Measurements from ENCODE around the gene PLXND1.
A peak's percentile ranks its signal among the peaks of the same experiment; 100 is the strongest.

Gene PLXND1

GRCh38 chr3:129581623-129582022 is 24.9 kb downstream of the PLXND1 start:
- no peak for DNase-seq

- DNase-seq, result no peak
These were observed 26.5 kb downstream of the PLXND1 start for GRCh38 chr3:129579991-129580390.

DNA sequence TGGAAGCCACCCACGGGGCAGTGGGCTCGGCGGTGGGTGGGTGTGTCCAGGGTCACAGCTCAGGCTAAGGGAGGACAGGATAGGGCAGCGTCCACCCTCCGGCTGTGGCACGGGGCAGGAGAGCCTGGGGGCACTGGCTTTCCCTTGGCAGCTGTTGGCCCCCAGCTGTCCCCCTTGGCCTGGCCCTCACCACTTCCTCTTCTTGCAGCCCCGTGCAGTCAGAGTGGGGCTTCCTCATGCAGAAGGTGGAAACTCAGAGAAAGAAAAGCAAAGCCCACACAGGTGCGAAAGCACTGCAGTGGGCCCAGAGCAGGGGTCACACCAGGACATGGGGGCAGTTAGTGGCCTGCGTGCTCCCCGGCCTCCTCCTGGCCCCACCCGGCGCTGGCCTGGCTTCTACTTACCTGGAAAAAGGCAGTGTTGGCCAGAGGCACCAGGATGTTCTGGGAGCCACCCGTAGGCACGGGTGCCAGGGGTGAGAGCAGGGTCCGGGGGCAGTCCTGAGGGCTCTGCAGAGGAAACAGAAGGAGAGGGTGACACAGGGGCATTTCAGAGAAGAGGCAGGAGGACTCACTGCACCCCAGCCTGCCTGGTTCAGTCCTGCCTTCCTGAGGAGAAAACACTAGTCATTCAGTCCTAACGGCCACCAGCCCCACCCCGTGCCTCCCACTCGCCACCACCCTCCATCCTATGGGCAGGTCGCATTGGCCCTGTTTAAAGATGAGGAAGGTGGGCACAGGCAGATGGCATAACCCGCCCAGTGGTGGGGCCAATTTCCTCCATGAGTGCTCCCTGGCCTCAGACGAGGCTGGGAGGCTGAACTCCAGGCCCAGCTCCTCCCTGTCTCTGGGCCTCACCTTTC is 28.3 kb downstream of the PLXND1 start:
- no peak for DNase-seq

DNA sequence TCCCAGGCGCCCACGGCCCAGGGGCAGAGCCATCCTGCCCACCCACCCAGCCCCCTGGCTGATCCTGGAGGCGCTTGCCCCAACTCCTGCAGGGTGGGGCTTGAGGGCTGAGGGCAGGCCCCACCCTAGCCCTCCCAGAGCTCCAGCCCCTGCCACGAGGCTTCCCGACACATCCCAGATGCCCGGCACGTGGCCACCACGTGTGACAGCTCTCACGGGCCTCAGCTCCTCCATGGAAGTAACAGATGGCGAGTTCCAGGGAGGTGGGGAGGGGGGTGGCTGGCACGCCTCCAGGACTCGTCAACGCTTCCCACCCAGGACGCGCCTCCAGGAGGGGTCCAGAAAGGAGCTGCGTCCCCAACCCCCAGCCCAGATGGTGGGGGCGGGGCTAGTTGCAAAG is 29.1 kb downstream of the PLXND1 start:
- no peak for DNase-seq

- peak; percentile 62 for DNase-seq
These were observed 29.7 kb downstream of the PLXND1 start for GRCh38 chr3:129576514-129577352.

DNA sequence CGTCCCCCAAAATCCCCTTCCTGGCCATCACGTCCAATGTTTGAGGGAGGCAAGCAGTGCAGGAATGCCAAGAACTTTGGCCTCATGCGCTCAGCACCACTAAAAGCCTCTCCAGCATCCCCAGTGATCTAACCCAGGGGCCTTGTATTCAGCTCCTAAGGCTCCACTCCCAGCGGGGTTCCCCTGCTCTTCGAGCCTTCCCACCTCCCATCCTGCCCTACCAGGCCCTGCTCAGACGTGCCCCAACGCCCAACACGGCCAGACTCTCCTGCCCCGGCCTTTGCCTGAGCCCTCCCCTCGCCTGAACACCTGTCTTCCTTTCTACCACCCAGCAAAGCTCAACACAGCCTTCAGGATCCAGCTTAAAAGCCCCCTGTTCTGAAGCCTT is 30.5 kb downstream of the PLXND1 start:
- no peak for DNase-seq

GRCh38 chr3:129575233-129575996 is 31.1 kb downstream of the PLXND1 start:
- DNase-seq, result no peak

DNA sequence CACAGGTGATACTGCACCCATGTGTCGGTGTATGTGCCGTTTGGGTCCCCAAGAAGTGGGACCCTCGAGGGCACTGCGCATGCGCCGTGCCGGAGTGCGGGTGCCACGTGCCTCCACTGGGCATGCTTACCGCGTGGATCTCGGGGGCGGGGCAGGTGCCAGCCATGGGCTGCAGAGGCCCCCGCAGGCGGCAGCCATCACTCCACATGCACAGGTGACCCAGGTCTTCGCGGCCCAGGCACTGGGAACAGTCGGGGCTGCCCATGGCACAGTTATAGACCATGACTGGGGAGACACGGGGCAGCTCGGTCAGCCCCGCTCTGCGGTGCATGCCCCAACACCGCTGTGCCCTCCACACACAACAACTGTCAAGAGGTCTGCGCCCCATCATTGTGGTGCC is 32.3 kb downstream of the PLXND1 start:
- no peak for DNase-seq

- DNase-seq, result no peak
These were observed 33.0 kb downstream of the PLXND1 start for GRCh38 chr3:129573493-129573892.

DNA sequence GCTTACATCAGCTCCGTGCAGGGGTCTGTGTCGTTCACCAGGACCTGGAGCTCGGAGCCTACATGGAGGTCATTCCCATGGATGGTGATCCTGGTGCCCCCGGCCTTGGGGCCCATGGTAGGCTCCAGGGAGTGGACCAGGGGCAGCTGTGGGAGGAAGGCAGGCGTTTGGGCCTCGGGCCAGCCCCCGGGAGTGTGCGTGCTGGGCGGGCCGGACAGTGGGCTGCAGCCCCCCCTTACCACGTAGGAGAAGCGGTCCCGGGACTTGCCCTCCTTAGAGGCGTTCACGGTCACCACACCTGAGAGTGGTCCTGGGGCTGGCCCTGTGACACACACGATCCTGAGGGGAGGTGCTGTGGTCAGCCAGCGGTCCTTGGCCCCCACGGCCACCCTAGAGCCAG is 33.9 kb downstream of the PLXND1 start:
- no peak for DNase-seq

- DNase-seq, result no peak
These were observed 34.6 kb downstream of the PLXND1 start for GRCh38 chr3:129571605-129572547.

- DNase-seq, result no peak
These were observed 36.6 kb downstream of the PLXND1 start for GRCh38 chr3:129569856-129570255.

DNA sequence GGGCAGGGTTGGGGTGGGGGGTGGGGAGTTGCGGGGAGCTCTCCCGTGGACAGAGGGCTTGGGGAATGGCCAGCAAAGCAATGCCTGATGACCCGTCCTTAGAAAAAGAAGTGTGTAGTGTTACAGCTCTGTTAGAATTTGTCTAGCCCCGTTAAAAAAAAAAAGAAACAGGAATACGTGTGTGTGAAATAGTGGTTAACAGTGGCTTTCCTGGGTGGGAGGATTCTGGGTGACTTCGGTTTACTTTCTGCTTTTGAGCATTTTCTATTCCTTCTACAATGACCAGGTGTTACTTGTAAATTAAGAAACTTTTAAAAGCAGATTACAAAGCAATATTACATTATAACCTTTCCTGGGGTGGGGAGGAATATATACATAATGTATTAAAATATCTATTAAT is 38.5 kb downstream of the PLXND1 start:
- no peak for DNase-seq

- DNase-seq, result no peak
These were observed 39.2 kb downstream of the PLXND1 start for GRCh38 chr3:129567176-129567705.

- no peak for DNase-seq
These were observed 40.6 kb downstream of the PLXND1 start for GRCh38 chr3:129565902-129566301.

DNA sequence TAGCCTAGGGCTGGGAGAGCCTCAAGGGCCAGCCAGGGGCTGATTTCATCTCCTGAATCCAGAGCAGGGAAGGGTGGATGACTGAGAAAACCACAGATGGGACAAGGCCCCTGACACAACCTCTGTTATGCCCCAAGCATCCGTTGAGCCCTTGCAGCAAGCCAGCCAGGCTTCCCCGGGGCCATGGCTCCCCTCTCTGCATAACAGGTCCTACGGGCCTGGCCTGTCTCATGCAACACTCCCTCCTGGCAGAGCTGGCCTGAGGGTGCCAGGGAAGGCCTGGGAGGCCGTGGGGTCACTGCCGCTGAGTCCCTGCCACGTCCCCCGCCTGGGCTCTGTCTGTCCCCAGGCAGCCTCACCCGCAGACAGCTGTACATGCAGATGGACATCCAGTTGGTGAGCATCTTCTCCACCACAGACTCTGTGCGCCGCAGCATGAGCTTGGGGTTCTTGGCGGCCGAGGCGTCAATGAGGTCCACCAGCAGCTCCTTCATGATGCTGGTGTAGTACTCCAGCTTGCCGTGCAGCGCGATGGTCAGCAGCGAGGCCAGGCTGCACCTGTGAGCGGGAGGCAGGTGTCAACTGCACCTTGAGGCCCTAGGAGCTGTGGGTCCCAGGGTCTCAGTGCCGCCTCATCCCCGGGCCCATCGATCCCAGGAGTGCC is 41.4 kb downstream of the PLXND1 start:
- DNase-seq, result no peak

GRCh38 chr3:129563850-129564535 is 42.5 kb downstream of the PLXND1 start:
- DNase-seq, result no peak

DNA sequence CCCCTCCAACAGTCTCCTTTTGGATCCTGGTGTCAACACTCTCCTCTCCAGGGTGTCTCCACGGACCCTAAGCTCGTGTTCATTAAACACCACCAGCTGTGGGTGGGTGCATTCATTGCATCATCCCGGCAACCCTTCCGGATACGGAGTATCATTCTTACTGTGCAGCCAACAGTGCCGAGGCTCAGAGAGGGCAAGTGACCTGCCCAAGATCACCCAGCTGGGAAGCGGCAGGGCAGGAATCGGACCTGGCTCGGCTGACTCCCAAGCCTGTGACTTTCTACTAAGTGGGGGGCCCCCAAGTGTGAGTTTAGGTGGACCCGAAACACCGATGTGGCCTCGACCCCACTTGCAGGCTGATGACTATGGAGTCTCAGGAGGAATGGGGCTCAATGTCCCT is 43.1 kb downstream of the PLXND1 start:
- no peak for DNase-seq

GRCh38 chr3:129562803-129563202 is 43.7 kb downstream of the PLXND1 start:
- DNase-seq, result no peak

DNA sequence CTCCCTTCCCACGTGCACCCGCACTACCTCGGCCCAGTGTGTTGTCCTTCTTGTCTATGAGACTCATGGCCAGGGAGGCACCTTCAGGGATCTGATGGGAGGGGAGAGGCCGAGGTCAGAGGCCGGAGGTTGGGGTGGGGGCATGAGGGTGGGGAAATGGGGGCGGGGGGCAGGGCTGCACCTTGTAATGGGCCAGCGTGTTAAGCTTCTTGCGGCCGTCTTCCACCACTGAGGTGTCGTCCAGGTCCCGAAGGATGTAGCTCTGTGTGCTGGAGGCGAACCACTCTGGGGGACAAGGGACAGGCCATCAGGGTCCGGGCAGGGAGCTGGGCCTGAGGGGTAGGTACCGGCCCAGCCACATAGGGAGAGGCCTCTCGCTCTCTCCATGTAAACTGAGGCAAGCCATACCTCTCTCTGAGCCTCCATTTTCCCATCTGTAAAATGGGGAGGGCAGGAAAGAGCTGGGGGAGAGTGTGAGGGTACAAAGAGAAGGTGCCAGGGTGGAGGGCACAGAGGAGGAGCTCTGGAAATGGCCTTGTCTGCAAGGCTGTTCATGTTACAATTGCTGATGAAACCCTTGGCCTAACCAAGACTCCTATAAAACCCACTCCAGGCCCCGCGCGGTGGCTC is 44.7 kb downstream of the PLXND1 start:
- DNase-seq, result no peak
